B cell (primary cell): Measurements from ENCODE around the gene SLC29A4. TPM values are rescaled to one million over a fixed set of nuclear protein-coding genes. Genes with fewer than 3 reads are reported as not detected.

Experiments used
- ATAC-seq: fragments of 200-7000 bp; cut with Tn5 transposase; one replicate; pipeline ENCODE4 v1.10.0; 2021; ENCODE audit warnings: low read depth, mild to moderate bottlenecking, moderate number of reproducible peaks, moderate library complexity
- CTCF ChIA-PET: fragments of 350-600 bp; sonication (Branson Sonifier 250); formaldehyde crosslinking; loops from one replicate; lab custom pipeline; 2021; ENCODE audit warnings: antibody characterized with exemption, inconsistent platforms; lab: Charles Lee
- POLR2A ChIA-PET: fragments of 350-600 bp; sonication (Branson Sonifier 250); formaldehyde crosslinking; loops from one replicate; lab custom pipeline; 2021; ENCODE audit warnings: antibody characterized with exemption; lab: Charles Lee
- DNase-seq: peaks from one replicate; pipeline ENCODE4 v3.0.0; 2013
- H2AFZ ChIP-seq: 2 replicates; pipeline ENCODE4 v1.6.1; 2012; ENCODE audit warnings: mild to moderate bottlenecking, low read depth, low read length; ENCODE audit not compliant: insufficient read depth, poor library complexity, severe bottlenecking
- H3K27ac ChIP-seq, 2 donors: 1 replicate in 1 of 2; 2 replicates in 1 of 2; pipeline ENCODE4 v1.5.1; 2012 to 2013; ENCODE audit warnings: low read length in 2 of 2, mild to moderate bottlenecking in 2 of 2, moderate library complexity in 1 of 2
- H3K27me3 ChIP-seq, 4 experiments: fragments of 200-600 bp in 1 of 4; sonication (generic) in 1 of 4; replicated peaks in 1 of 4; 1 replicate in 2 of 4; 2 replicates in 2 of 4; pipeline versions ENCODE4 v1.6.1 to v1.7.0; 2013 to 2016; ENCODE audit warnings: low read length in 3 of 4, mild to moderate bottlenecking in 2 of 4, mixed read lengths in 1 of 4, moderate library complexity in 1 of 4; ENCODE audit not compliant: insufficient read depth in 4 of 4, control insufficient read depth in 3 of 4; ENCODE audit errors: control extremely low read depth in 1 of 4
- H3K36me3 ChIP-seq, 2 experiments: replicated peaks in 1 of 2; 1 replicate in 1 of 2; 2 replicates in 1 of 2; pipeline versions ENCODE4 v1.6.1 to v1.7.1; 2013; ENCODE audit warnings: low read length in 1 of 2; ENCODE audit not compliant: insufficient read depth in 2 of 2, control insufficient read depth in 1 of 2; ENCODE audit errors: control extremely low read depth in 1 of 2, extremely low read depth in 1 of 2
- H3K4me1 ChIP-seq, 2 donors: fragments of 200-600 bp in 1 of 2; sonication (generic) in 1 of 2; 1 replicate in 1 of 2; 2 replicates in 1 of 2; pipeline versions ENCODE4 v1.5.1 to v1.6.1; 2013 to 2017; ENCODE audit warnings: low read length in 2 of 2; ENCODE audit not compliant: control insufficient read depth in 2 of 2, insufficient read depth in 2 of 2
- H3K4me2 ChIP-seq: replicated peaks from 2 replicates; pipeline ENCODE3; 2012; ENCODE audit warnings: mild to moderate bottlenecking, low read depth, low read length; ENCODE audit not compliant: poor library complexity, severe bottlenecking
- H3K4me3 ChIP-seq, 5 experiments: fragments of 200-600 bp in 1 of 5; sonication (generic) in 1 of 5; 1 replicate in 3 of 5; 2 replicates in 2 of 5; pipeline versions ENCODE4 v1.5.1 to v1.7.0; 2011 to 2016; ENCODE audit warnings: low read length in 4 of 5, mild to moderate bottlenecking in 4 of 5, low read depth in 2 of 5, control low read depth in 1 of 5, moderate library complexity in 1 of 5; ENCODE audit not compliant: insufficient read depth in 1 of 5; ENCODE audit errors: control extremely low read depth in 1 of 5, extremely low read depth in 1 of 5
- H3K79me2 ChIP-seq: fragments of 200-600 bp; sonication (generic); one replicate; pipeline ENCODE4 v1.6.0; 2016; ENCODE audit warnings: low read length; ENCODE audit not compliant: control insufficient read depth, insufficient read depth
- H3K9ac ChIP-seq: fragments of 200-600 bp; sonication (generic); 2 replicates; pipeline ENCODE4 v1.6.1; 2017; ENCODE audit warnings: mild to moderate bottlenecking, low read length, moderate library complexity
- H3K9me3 ChIP-seq, 3 donors: one replicate each; pipeline versions ENCODE4 v1.6.1 to v1.7.1; 2013; ENCODE audit warnings: low read length in 2 of 3; ENCODE audit not compliant: control insufficient read depth in 2 of 3, insufficient read depth in 1 of 3; ENCODE audit errors: control extremely low read depth in 1 of 3
- H4K20me1 ChIP-seq: 2 replicates; pipeline ENCODE4 v1.6.0; 2012; ENCODE audit warnings: mild to moderate bottlenecking, low read length; ENCODE audit not compliant: insufficient read depth, control insufficient read depth, poor library complexity, severe bottlenecking
- H3K27ac Mint-ChIP-seq: one replicate; pipeline ENCODE4 v1.8.0; 2021; ENCODE audit warnings: mixed read lengths
- H3K27me3 Mint-ChIP-seq: one replicate; pipeline ENCODE4 v1.8.0; 2021; ENCODE audit warnings: mixed read lengths
- H3K4me1 Mint-ChIP-seq: one replicate; pipeline ENCODE4 v1.8.0; 2021; ENCODE audit warnings: mixed read lengths
- H3K4me3 Mint-ChIP-seq: one replicate; pipeline ENCODE4 v1.8.0; 2021; ENCODE audit warnings: mixed read lengths
- H3K9me3 Mint-ChIP-seq: one replicate; pipeline ENCODE4 v1.8.0; 2022; ENCODE audit warnings: mixed read lengths; ENCODE audit not compliant: insufficient read depth
- EZH2 ChIP-seq: IDR thresholded peaks from 2 replicates; pipeline ENCODE4 v1.6.1; 2012; ENCODE audit warnings: borderline replicate concordance, low read depth, mild to moderate bottlenecking, moderate library complexity, low read length; ENCODE audit not compliant: insufficient read depth, poor library complexity, severe bottlenecking
- WGBS: methylation state at CpG from one replicate; pipeline ENCODE4 v1.1.5; 2013; ENCODE audit warnings: missing lambda C conversion rate; ENCODE audit not compliant: insufficient coverage; 5-methylcytosine and 5-hydroxymethylcytosine counted together
- intact Hi-C: fragments of 100-400 bp; cut with micrococcal nuclease; formaldehyde crosslinking; loops from one replicate; pipeline ENCODE4 v1.10.0; 2022
- polyA plus RNA-seq: library from polyadenylated mRNA; depleted of rRNA; stranded (reverse); fragments of >200 nt; gene quantifications from 2 replicates; pipeline ENCODE4 v1.2.3, GENCODE V29; 2012
- total RNA-seq, 2 donors: library from RNA; stranded (reverse); fragments of 120-200 nt in 1 of 2; gene quantifications; 1 replicate in 1 of 2; 2 replicates in 1 of 2; pipeline versions ENCODE4 v1.2.3 to v1.2.4, GENCODE V29; 2013 to 2022
- TF ChIP-seq, protein P1 (sequence below): fragments of 200-600 bp; IDR thresholded peaks from one replicate; pipeline ENCODE4 v1.8.0; 2022; ENCODE audit warnings: antibody characterized with exemption, mild to moderate bottlenecking

SLC29A4 gene
- total and polyA plus RNA-seq, 2 donors (not counting 1 experiment from before 2014, with no cell fraction given): 0.21 to 0.67 TPM

- ChIA-PET POLR2A (no interaction called here), CTCF (no interaction called here)
- H3K27ac Mint-ChIP-seq: no peak overlapping the region
- peaks cover 0 to 22% (median 16%) of the 10 kb centered on the region in 3 donors for H3K9me3 ChIP-seq
- H3K36me3 ChIP-seq: peaks cover 2 to 55% of the 10 kb centered on the region in 2 experiments
- no peak overlapping the region for H3K4me3 Mint-ChIP-seq
- H3K4me1 ChIP-seq: no peaks in the 10 kb centered on the region
- H4K20me1 ChIP-seq: peaks cover 25% of the 10 kb centered on the region
- no peak overlapping the region for H3K4me2 ChIP-seq
- ATAC-seq (no peak), DNase-seq (no peak)
- no peak overlapping the region for H3K9ac ChIP-seq
- intact Hi-C loops: no loop called here
- 97% methylated on average over 19 of the region's 21 CpGs for WGBS
- H3K27me3 ChIP-seq: no peaks in the 10 kb centered on the region
- no peak overlapping the region for H2AFZ ChIP-seq
- peaks cover 14% of the 10 kb centered on the region for H3K79me2 ChIP-seq
- TF ChIP-seq, protein P1, sequence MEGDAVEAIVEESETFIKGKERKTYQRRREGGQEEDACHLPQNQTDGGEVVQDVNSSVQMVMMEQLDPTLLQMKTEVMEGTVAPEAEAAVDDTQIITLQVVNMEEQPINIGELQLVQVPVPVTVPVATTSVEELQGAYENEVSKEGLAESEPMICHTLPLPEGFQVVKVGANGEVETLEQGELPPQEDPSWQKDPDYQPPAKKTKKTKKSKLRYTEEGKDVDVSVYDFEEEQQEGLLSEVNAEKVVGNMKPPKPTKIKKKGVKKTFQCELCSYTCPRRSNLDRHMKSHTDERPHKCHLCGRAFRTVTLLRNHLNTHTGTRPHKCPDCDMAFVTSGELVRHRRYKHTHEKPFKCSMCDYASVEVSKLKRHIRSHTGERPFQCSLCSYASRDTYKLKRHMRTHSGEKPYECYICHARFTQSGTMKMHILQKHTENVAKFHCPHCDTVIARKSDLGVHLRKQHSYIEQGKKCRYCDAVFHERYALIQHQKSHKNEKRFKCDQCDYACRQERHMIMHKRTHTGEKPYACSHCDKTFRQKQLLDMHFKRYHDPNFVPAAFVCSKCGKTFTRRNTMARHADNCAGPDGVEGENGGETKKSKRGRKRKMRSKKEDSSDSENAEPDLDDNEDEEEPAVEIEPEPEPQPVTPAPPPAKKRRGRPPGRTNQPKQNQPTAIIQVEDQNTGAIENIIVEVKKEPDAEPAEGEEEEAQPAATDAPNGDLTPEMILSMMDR: no peak
- no peak for TF ChIP-seq EZH2
- no peak overlapping the region for H3K4me3 ChIP-seq
- H3K9me3 Mint-ChIP-seq: peaks cover 3% of the 10 kb centered on the region
- no peak overlapping the region for H3K27ac ChIP-seq
- H3K27me3 Mint-ChIP-seq: no peaks in the 10 kb centered on the region
- no peaks in the 10 kb centered on the region for H3K4me1 Mint-ChIP-seq
Measured at GRCh38 chr7:5348134-5349004, 65.6 kb downstream of the SLC29A4 start.

- no peak overlapping the region for H3K27ac Mint-ChIP-seq
- peaks cover 0 to 18% (median 10%) of the 10 kb centered on the region in 3 donors for H3K9me3 ChIP-seq
- H3K9ac ChIP-seq: no peak overlapping the region
- no peaks in the 10 kb centered on the region for H3K27me3 Mint-ChIP-seq
- peaks cover 31% of the 10 kb centered on the region for H4K20me1 ChIP-seq
- ChIA-PET CTCF (interaction anchor here (1.0 kb wide), 1 partner anchor 316 kb away, joined by 3 read pairs; no protein-coding TSS in a partner anchor), POLR2A (no interaction called here)
- H3K36me3 ChIP-seq: peaks cover 2 to 49% of the 10 kb centered on the region in 2 experiments
- no peaks in the 10 kb centered on the region for H3K4me1 Mint-ChIP-seq
- peaks cover 20% of the 10 kb centered on the region for H3K79me2 ChIP-seq
- H3K4me1 ChIP-seq: no peaks in the 10 kb centered on the region
- H3K4me3 ChIP-seq: no peak overlapping the region
- DNase-seq: no peak
- H2AFZ ChIP-seq: no peak overlapping the region
- H3K4me2 ChIP-seq: no peak overlapping the region
- 94% methylated on average over 15 of the region's 17 CpGs for WGBS
- H3K9me3 Mint-ChIP-seq: no peaks in the 10 kb centered on the region
- no peaks in the 10 kb centered on the region for H3K27me3 ChIP-seq
- TF ChIP-seq, protein P1: no peak
- TF ChIP-seq EZH2: no peak
- no peak for ATAC-seq
- H3K27ac ChIP-seq: no peak overlapping the region
- intact Hi-C loops: no loop called here
- H3K4me3 Mint-ChIP-seq: no peak overlapping the region
Measured at GRCh38 chr7:5349005-5349380, 66.2 kb downstream of the SLC29A4 start.
